Thyroid gland (tissue), 4 donors: ENCODE measurements around the gene INSM2.

Source experiments
- POLR2A ChIP-seq, 2 donors: fragments of 450-650 bp; IDR thresholded peaks; one replicate each; pipeline ENCODE4 v1.6.1; 2017; ENCODE audit warnings: antibody characterized with exemption in 2 of 2, mild to moderate bottlenecking in 2 of 2, moderate library complexity in 1 of 2
- TF ChIP-seq, protein P1 (sequence below), 6 experiments: fragments of 200-600 bp in 3 of 6; fragments of 450-650 bp in 3 of 6; sonication (generic) in 3 of 6; IDR thresholded peaks; one replicate each; pipeline ENCODE4 v1.5.1; 2016 to 2019; ENCODE audit warnings: antibody characterized with exemption in 6 of 6, mild to moderate bottlenecking in 2 of 6, inconsistent platforms in 1 of 6, moderate library complexity in 1 of 6

DNA sequence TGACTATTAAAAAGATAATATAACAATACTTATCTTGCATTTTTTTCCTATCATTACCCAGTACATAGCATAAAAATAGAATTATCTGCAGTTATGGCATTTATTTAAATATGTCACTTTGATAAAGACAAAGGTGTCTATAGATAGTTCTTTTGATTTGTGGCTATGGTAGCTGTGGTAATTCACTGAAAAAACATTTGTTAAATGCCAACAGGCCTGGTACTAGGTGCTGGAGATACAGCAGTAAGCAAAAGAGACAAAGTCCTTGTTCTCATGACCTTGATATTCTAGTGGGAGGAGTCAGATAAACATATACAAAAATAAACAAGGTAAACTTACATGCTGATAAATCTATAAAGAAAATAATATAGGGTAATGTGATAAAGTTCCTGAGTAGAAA, 44.7 kb downstream of the INSM2 start:
- TF ChIP-seq, protein P1, sequence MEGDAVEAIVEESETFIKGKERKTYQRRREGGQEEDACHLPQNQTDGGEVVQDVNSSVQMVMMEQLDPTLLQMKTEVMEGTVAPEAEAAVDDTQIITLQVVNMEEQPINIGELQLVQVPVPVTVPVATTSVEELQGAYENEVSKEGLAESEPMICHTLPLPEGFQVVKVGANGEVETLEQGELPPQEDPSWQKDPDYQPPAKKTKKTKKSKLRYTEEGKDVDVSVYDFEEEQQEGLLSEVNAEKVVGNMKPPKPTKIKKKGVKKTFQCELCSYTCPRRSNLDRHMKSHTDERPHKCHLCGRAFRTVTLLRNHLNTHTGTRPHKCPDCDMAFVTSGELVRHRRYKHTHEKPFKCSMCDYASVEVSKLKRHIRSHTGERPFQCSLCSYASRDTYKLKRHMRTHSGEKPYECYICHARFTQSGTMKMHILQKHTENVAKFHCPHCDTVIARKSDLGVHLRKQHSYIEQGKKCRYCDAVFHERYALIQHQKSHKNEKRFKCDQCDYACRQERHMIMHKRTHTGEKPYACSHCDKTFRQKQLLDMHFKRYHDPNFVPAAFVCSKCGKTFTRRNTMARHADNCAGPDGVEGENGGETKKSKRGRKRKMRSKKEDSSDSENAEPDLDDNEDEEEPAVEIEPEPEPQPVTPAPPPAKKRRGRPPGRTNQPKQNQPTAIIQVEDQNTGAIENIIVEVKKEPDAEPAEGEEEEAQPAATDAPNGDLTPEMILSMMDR (IDR thresholded peaks at IDR 0.05) = no peak
- no peak for TF ChIP-seq POLR2A (IDR thresholded peaks at IDR 0.05)
